Neuronal stem cell (in vitro differentiated cells): ENCODE data around the gene EIF2B4.

Experiments used
- DNase-seq: peaks from one replicate; pipeline ENCODE4 v3.0.0-alpha.2; 2013; ENCODE audit warnings: low spot score
- H2AFZ ChIP-seq: one replicate; pipeline ENCODE4 v1.6.1; 2013; ENCODE audit warnings: mild to moderate bottlenecking, low read length, inconsistent platforms
- H2AK5ac ChIP-seq: 2 replicates; pipeline ENCODE4 v1.6.1; 2013; ENCODE audit warnings: low read depth, mild to moderate bottlenecking, inconsistent platforms, low read length, moderate library complexity, mixed read lengths
- H2BK120ac ChIP-seq: 2 replicates; pipeline ENCODE4 v1.6.1; 2013; ENCODE audit warnings: low read depth, mild to moderate bottlenecking, inconsistent platforms, low read length, moderate library complexity, mixed read lengths
- H2BK12ac ChIP-seq: one replicate; pipeline ENCODE4 v1.6.1; 2013; ENCODE audit warnings: low read length, inconsistent platforms
- H2BK15ac ChIP-seq: 2 replicates; pipeline ENCODE4 v1.6.1; 2013; ENCODE audit warnings: mild to moderate bottlenecking, low read length, inconsistent platforms, mixed read lengths
- H2BK5ac ChIP-seq: one replicate; pipeline ENCODE4 v1.6.1; 2013; ENCODE audit warnings: inconsistent platforms, mild to moderate bottlenecking, low read length, moderate library complexity
- H3K14ac ChIP-seq: one replicate; pipeline ENCODE4 v1.6.1; 2013; ENCODE audit warnings: low read length, inconsistent platforms
- H3K18ac ChIP-seq: 2 replicates; pipeline ENCODE4 v1.6.1; 2013; ENCODE audit warnings: low read length, inconsistent platforms
- H3K23ac ChIP-seq: 2 replicates; pipeline ENCODE4 v1.6.1; 2013; ENCODE audit warnings: low read depth, mild to moderate bottlenecking, mixed read lengths, low read length, inconsistent platforms; ENCODE audit not compliant: poor library complexity
- H3K27ac ChIP-seq: replicated peaks from 3 replicates; pipeline ENCODE4 v1.5.1; 2013; ENCODE audit warnings: low read length, inconsistent platforms
- H3K27me3 ChIP-seq, 3 experiments: 2 replicates each; pipeline ENCODE4 v1.6.1; 2013; ENCODE audit warnings: low read length in 3 of 3, mild to moderate bottlenecking in 2 of 3, inconsistent platforms in 1 of 3, low read depth in 1 of 3, mixed read lengths in 1 of 3, moderate library complexity in 1 of 3; ENCODE audit not compliant: control insufficient read depth in 3 of 3, insufficient read depth in 3 of 3
- H3K36me3 ChIP-seq, 2 donors: replicated peaks in 1 of 2; 2 replicates each; pipeline ENCODE4 v1.6.1; 2013; ENCODE audit warnings: low read length in 2 of 2; ENCODE audit not compliant: control insufficient read depth in 2 of 2, insufficient read depth in 2 of 2
- H3K4ac ChIP-seq: 2 replicates; pipeline ENCODE4 v1.6.1; 2013; ENCODE audit warnings: inconsistent platforms, mild to moderate bottlenecking, low read length, moderate library complexity
- H3K4me1 ChIP-seq, 2 donors: 1 replicate in 1 of 2; 2 replicates in 1 of 2; pipeline ENCODE4 v1.6.1; 2013; ENCODE audit warnings: low read length in 2 of 2, low read depth in 1 of 2; ENCODE audit not compliant: control insufficient read depth in 2 of 2, insufficient read depth in 1 of 2
- H3K4me2 ChIP-seq: one replicate; pipeline ENCODE4 v1.6.1; 2013; ENCODE audit warnings: mild to moderate bottlenecking, low read length, inconsistent platforms; ENCODE audit not compliant: insufficient read depth, poor library complexity, severe bottlenecking
- H3K4me3 ChIP-seq, 2 donors: 2 replicates each; pipeline ENCODE4 v1.5.1; 2013; ENCODE audit warnings: low read length in 2 of 2, mild to moderate bottlenecking in 2 of 2, inconsistent platforms in 1 of 2, moderate library complexity in 1 of 2
- H3K79me1 ChIP-seq: one replicate; pipeline ENCODE4 v1.6.1; 2013; ENCODE audit warnings: low read depth, mild to moderate bottlenecking, inconsistent platforms, low read length, moderate library complexity
- H3K9ac ChIP-seq: one replicate; pipeline ENCODE4 v1.6.1; 2013; ENCODE audit warnings: mild to moderate bottlenecking, low read depth, low read length, inconsistent platforms; ENCODE audit not compliant: poor library complexity
- H3K9me3 ChIP-seq, 2 donors: replicated peaks in 1 of 2; 2 replicates each; pipeline versions ENCODE3 to v1.6.1; 2013; ENCODE audit warnings: low read length in 2 of 2, mild to moderate bottlenecking in 2 of 2, inconsistent platforms in 1 of 2, low read depth in 1 of 2, mixed read lengths in 1 of 2, moderate library complexity in 1 of 2; ENCODE audit not compliant: control insufficient read depth in 2 of 2, insufficient read depth in 1 of 2
- H4K8ac ChIP-seq: one replicate; pipeline ENCODE4 v1.6.1; 2013; ENCODE audit warnings: low read depth, mild to moderate bottlenecking, inconsistent platforms, low read length, moderate library complexity
- H4K91ac ChIP-seq: one replicate; pipeline ENCODE4 v1.6.1; 2013; ENCODE audit warnings: low read length, low read depth, mild to moderate bottlenecking, inconsistent platforms; ENCODE audit not compliant: poor library complexity
- WGBS, 2 donors: extraction: QIAGEN DNeasy Blood & Tissue Kit; methylation state at CpG; one replicate each; pipeline ENCODE4 v1.1.7; 2013; ENCODE audit warnings: missing lambda C conversion rate in 2 of 2, mixed read lengths in 1 of 2; ENCODE audit not compliant: insufficient read length in 2 of 2, insufficient replicate concordance in 1 of 2; ENCODE audit errors: extremely low coverage in 2 of 2; 5-methylcytosine and 5-hydroxymethylcytosine counted together

The EIF2B4 gene

DNA sequence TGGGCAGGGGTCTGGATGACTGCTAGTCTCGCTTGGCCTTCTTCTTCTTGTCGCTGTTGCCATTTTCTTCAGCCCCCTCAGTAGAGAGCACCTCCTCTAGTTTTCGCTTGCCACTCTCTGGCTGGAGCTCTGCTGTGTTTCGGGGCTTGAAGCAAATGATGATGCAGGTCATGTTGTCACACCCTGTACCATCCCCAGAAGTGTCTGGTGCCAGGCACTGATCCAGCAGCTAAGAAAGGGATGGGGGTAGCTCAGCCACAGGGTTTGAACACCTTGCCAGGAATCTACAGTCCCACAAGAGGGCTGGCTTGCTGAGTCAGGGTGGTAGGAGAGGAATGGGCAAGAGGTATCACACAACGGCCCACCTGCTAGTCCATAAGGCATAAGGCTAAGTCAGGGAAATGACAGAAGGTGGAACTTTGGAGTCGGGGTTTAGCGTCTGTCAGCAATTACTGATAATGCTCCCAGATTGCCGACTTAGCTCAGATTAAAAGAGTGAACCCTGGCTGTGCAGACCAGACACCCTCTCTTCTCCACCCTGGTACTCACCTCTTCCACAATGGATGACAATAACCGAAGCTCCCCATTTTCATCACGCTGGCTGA is 11.5 kb upstream of the EIF2B4 start:
- WGBS, 2 donors = no CpG with 5 or more reads among the region's 10 CpGs
- Histone ChIP-seq H3K36me3 (peaks cover 55 to 81% of the 10 kb centered on the region in 2 donors), H3K14ac (no peak overlapping the region), H2BK15ac (peak overlapping the region; percentile 12), H4K8ac (no peak overlapping the region), H3K9me3 (no peaks in the 10 kb centered on the region), H3K27ac (peak overlapping the region; percentile 89), H2BK12ac (no peak overlapping the region), H2BK5ac (peak overlapping the region; percentile 44), H4K91ac (peak overlapping the region; percentile 85), H3K27me3 (no peaks in the 10 kb centered on the region), H3K23ac (peak overlapping the region; percentile 43), H2AFZ (no peak overlapping the region), H3K79me1 (peaks cover 7% of the 10 kb centered on the region), H3K9ac (no peak overlapping the region), H2BK120ac (no peak overlapping the region), H3K4me3 (peak overlapping the region in 1 of 2 donors; percentile 17), H3K4me1 (peaks cover 6 to 11% of the 10 kb centered on the region in 2 donors), H2AK5ac (peak overlapping the region; percentile 73), H3K4me2 (no peak overlapping the region), H3K4ac (no peak overlapping the region), H3K18ac (no peak overlapping the region)
- DNase-seq = no peak

DNA sequence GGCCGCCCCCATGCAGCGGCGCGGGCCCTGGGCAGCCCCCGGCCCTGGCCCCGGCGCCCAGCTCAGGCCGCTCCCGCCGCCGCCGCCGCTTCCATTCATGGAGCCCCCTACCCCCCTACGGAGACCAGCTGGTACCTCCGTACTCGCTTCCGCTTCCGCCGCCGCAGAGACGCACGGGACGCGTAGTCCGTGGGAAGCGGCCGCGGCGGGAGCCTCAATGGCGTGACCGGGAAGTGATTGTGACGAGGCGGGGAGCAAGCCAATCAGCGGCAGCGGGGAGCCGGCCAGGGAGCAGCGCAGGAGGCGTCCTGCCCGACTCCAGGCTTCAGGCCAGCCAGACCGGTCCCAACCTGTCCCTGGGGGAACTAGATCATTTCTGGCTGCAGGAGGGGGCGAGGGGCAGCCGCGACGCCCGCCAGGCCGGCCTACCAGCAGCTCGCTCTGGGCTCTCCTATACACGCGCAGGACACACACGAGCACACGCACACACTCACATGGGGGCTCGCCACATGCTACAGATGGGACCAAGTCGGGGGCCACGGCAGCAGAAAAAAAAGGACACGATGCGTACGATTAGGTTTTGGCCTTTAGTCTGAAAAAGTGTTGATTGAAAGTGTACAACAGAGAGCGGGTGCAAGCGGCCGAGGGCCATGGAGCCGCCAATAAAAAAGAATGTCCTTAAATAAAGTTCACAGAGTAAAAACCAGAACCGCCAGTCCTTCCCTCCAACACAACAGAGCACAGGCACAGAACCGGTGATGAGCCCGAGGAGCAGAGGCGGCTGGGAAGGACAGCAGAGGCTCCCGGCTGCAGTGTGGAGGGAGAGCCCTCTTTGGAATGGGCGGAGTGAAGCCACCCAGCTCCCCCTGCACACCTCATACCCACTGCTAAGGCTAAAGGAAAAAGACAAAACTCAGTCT is 10.7 kb upstream of the EIF2B4 start, which contains the start of gene ZNF513:
Gene ZNF513, minus strand, starts transcription at position 109 of the 920 bp plus-strand sequence. CDS start 208 bp downstream, outside the sequence.
- Histone ChIP-seq H4K8ac (peak within 1 kb of the TSS; percentile 53), H3K4me2 (peak within 1 kb of the TSS; percentile 77), H3K79me1 (peaks cover 9% of the 10 kb centered on the region), H2BK5ac (peak within 1 kb of the TSS; percentile 44), H2BK15ac (peak within 1 kb of the TSS; percentile 12), H3K4me3 (peak within 1 kb of the TSS; percentile 67 to 93), H3K4ac (no peak within 1 kb of the TSS), H2AFZ (peak within 1 kb of the TSS; percentile 86), H3K27ac (peak within 1 kb of the TSS; percentile 89), H2AK5ac (peak within 1 kb of the TSS; percentile 73), H2BK12ac (no peak within 1 kb of the TSS), H3K9me3 (no peaks in the 10 kb centered on the region), H3K27me3 (no peaks in the 10 kb centered on the region), H3K4me1 (peaks cover 6 to 11% of the 10 kb centered on the region in 2 donors), H3K18ac (peak within 1 kb of the TSS; percentile 89), H4K91ac (peak within 1 kb of the TSS; percentile 85), H3K36me3 (peaks cover 60 to 83% of the 10 kb centered on the region in 2 donors), H3K23ac (peak within 1 kb of the TSS; percentile 87), H3K14ac (peak within 1 kb of the TSS; percentile 79), H2BK120ac (peak within 1 kb of the TSS; percentile 4), H3K9ac (peak within 1 kb of the TSS; percentile 89)
- WGBS, 2 donors = no CpG with 5 or more reads among the region's 67 CpGs
- peak; percentile 93 for DNase-seq

DNA sequence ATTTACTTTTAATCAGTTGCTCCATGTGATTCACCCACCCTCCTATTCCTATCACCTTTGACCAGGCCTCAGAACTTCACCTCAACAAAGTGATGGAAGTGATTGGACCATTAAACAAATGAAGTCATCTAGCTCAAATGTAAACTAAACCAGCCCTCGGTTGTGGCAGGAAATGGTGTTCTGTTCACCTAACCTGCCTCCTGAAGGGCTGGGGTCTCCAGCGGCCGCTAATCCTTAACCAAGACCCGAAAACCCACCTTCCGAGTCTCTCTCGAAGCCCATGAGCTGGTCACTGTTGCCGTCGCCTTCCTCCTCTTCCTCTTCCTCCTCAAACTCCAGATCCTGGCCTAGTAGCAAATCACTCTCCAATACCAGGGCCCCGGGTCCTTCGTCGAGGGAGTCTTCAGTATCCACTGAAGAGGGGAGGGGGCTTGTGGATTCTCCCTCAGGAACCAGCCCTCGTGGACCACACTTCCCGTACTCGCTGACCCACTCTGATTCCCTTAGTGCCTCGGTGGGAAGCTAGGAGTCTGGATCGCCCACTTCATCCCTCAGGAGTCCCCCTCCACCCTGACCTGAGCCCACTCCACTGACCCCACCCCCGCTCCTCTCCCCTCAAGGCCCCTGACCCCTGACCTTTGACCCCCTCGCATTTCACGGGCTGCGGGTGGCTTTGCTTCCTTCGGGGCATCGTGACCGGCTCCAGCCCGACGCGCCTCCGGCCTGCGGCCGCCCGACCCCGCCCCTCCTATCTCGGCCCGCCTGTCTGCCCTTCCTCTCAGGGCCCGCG is 9.9 kb upstream of the EIF2B4 start:
- Histone ChIP-seq H4K91ac (no peak overlapping the region), H3K18ac (peak overlapping the region; percentile 89), H3K9ac (no peak overlapping the region), H3K79me1 (peaks cover 14% of the 10 kb centered on the region), H4K8ac (no peak overlapping the region), H3K4me2 (peak overlapping the region; percentile 77), H2BK15ac (no peak overlapping the region), H3K23ac (peak overlapping the region; percentile 87), H2AK5ac (peak overlapping the region; percentile 12), H3K4me3 (peak overlapping the region; percentile 67 to 93), H3K4me1 (peaks cover 6 to 11% of the 10 kb centered on the region in 2 donors), H2BK12ac (no peak overlapping the region), H3K36me3 (peaks cover 61 to 83% of the 10 kb centered on the region in 2 donors), H3K27ac (peak overlapping the region; percentile 81), H3K4ac (no peak overlapping the region), H2BK5ac (peak overlapping the region; percentile 21), H2BK120ac (no peak overlapping the region), H3K9me3 (no peaks in the 10 kb centered on the region), H3K27me3 (no peaks in the 10 kb centered on the region), H3K14ac (no peak overlapping the region), H2AFZ (peak overlapping the region; percentile 86)
- WGBS, 2 donors = no CpG with 5 or more reads among the region's 35 CpGs
- peak; percentile 71 for DNase-seq
